WTC11 (cell line): ENCODE results near the gene ITPKA.

Experiments
- CTCF ChIP-seq: fragments of 200-600 bp; IDR thresholded peaks from 2 replicates; pipeline ENCODE4 v1.8.0; 2022; ENCODE audit warnings: antibody characterized with exemption
- KAT7 ChIP-seq: sonication (generic); formaldehyde crosslinking; IDR thresholded peaks from 2 replicates; pipeline ENCODE4 v1.8.1; 2023; ENCODE audit warnings: missing genetic modification reagents, mild to moderate bottlenecking, borderline replicate concordance

- TF ChIP-seq KAT7 (CRISPR knock-in tag): no peak
- TF ChIP-seq CTCF: no peak
Observed at GRCh38 chr15:41492597-41493204, 973 bp upstream of the ITPKA start.
